Activated T-helper 17 cell treated with anti-CD3 and anti-CD28 coated beads, Interleukin-2, amount 50 U/mL, for 72 hours (primary cell): Measurements from ENCODE around the gene APEX2. TPM values are rescaled to one million over a fixed set of nuclear protein-coding genes. Genes with fewer than 3 reads are reported as not detected.
"Not testable (repeated sequence)": the region's sequence is repeated elsewhere in the genome, so short reads cannot be mapped to it uniquely, and the experiment has no call there.

Experiments used
- ATAC-seq: fragments of 150-1000 bp; cut with Tn5 transposase; replicated peaks from 2 replicates; pipeline ENCODE4 v1.10.0; 2021; ENCODE audit warnings: mild to moderate bottlenecking, moderate library complexity
- H3K27ac Mint-ChIP-seq: one replicate; pipeline ENCODE4 v1.8.0; 2022; ENCODE audit warnings: mixed read lengths
- H3K27me3 Mint-ChIP-seq: one replicate; pipeline ENCODE4 v1.8.0; 2022; ENCODE audit warnings: mixed read lengths
- H3K36me3 Mint-ChIP-seq: one replicate; pipeline ENCODE4 v1.8.0; 2022; ENCODE audit warnings: low read depth, mild to moderate bottlenecking, mixed read lengths
- H3K4me1 Mint-ChIP-seq: one replicate; pipeline ENCODE4 v1.8.0; 2022; ENCODE audit warnings: mixed read lengths
- H3K4me3 Mint-ChIP-seq: one replicate; pipeline ENCODE4 v1.8.0; 2022; ENCODE audit warnings: mild to moderate bottlenecking, mixed read lengths
- H3K9me3 Mint-ChIP-seq: one replicate; pipeline ENCODE4 v1.8.0; 2022; ENCODE audit warnings: mixed read lengths
- total RNA-seq, 2 donors: library from RNA; stranded (reverse); gene quantifications; one replicate each; pipeline ENCODE4 v1.2.3, GENCODE V29; 2022

Gene APEX2
- total RNA-seq, result 10 to 100 TPM; 25.3 to 33.3 TPM

GRCh38 chrX:54999717-55000598, at the start of gene APEX2:
TSS of gene APEX2 (plus strand) at chrX:55000363. CDS start at chrX:55000423, 60 bp downstream.
- Mint-ChIP-seq H3K4me1 (no peaks in the 10 kb centered on the region), H3K9me3 (no peaks in the 10 kb centered on the region), H3K4me3 (peak within 1 kb of the TSS; percentile 95), H3K27ac (peak within 1 kb of the TSS; percentile 93), H3K27me3 (no peaks in the 10 kb centered on the region), H3K36me3 (peaks cover 49% of the 10 kb centered on the region)
- ATAC-seq, result peak; percentile 97

GRCh38 chrX:54950730-54951375, 49.3 kb upstream of the APEX2 start:
- H3K4me1 Mint-ChIP-seq, result no peaks in the 10 kb centered on the region
- no peak overlapping the region for H3K4me3 Mint-ChIP-seq
- H3K27ac Mint-ChIP-seq, result no peak overlapping the region
- no peaks in the 10 kb centered on the region for H3K36me3 Mint-ChIP-seq
- no peak for ATAC-seq
- H3K9me3 Mint-ChIP-seq, result no peaks in the 10 kb centered on the region
- no peaks in the 10 kb centered on the region for H3K27me3 Mint-ChIP-seq

DNA sequence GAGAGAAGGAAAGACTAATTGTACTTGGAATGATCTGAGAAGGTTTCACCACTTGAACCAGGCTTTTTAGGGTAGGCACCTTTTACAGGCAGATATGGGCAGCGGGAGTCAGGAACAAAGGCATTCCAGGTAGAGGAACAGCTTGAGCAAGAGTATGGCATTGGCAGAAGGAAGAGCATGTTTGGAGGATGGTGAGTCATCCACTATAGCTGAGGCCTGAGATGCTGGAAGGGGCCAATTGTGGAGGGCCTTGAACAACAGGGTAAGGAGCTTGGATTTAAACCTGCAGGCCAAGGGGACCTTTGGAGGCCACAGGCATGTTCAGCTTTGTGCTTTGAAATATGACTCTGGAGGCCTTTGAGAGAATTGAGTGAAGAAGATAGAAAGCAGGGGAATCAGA, 38.4 kb upstream of the APEX2 start:
- Mint-ChIP-seq H3K4me1 (no peaks in the 10 kb centered on the region), H3K36me3 (no peaks in the 10 kb centered on the region), H3K27ac (no peak overlapping the region), H3K27me3 (no peaks in the 10 kb centered on the region), H3K9me3 (no peaks in the 10 kb centered on the region), H3K4me3 (no peak overlapping the region)
- no peak for ATAC-seq

GRCh38 chrX:54964766-54965497, 35.2 kb upstream of the APEX2 start:
- Mint-ChIP-seq H3K27me3 (no peaks in the 10 kb centered on the region), H3K27ac (peak overlapping the region; percentile 1), H3K9me3 (no peaks in the 10 kb centered on the region), H3K4me1 (no peaks in the 10 kb centered on the region), H3K4me3 (no peak overlapping the region), H3K36me3 (no peaks in the 10 kb centered on the region)
- ATAC-seq, result no peak

DNA sequence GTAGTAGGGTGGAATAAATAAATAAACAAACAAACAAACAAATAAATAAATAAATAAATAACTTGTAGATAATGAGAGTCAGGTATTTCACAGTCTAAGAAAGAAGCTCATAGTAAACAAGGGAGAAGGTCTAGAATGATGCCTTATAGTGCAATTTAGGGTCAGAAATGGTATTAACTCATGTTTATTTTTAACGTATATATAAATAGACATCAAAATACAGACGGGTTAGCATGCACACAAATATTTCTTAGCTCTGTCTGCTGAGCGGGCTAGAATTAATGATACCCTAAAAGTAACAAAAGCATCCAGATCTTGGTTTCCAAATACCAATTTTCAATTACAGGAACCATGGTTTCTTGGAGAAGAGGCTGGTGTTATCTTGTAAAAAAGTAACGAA, 22.8 kb upstream of the APEX2 start:
- Mint-ChIP-seq H3K4me1 (no peaks in the 10 kb centered on the region), H3K27ac (no peak overlapping the region), H3K4me3 (no peak overlapping the region), H3K9me3 (no peaks in the 10 kb centered on the region), H3K36me3 (no peaks in the 10 kb centered on the region), H3K27me3 (no peaks in the 10 kb centered on the region)
- no peak for ATAC-seq

- Mint-ChIP-seq H3K36me3 (no peaks in the 10 kb centered on the region), H3K27ac (no peak overlapping the region), H3K4me1 (no peaks in the 10 kb centered on the region), H3K4me3 (no peak overlapping the region), H3K9me3 (no peaks in the 10 kb centered on the region), H3K27me3 (no peaks in the 10 kb centered on the region)
- ATAC-seq, result no peak
Observed at GRCh38 chrX:54978448-54978847, 21.7 kb upstream of the APEX2 start.

DNA sequence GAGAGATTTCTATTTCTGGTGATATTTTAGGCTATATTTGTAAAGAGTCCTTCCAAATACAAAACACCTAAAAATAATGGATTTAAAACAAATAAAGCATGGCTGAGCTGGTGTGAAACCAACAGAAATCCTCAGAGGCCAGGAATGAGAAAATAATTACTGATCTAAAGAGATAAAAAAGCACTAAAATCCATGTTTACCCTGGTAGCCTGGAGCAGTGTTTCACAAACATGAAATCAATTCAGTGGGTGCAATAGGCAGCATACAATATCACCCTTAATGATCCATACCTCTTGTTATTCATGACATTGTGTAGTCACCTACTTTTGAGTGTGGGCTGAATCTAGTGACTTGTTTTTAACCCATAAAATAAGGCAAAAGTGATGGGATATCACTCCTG, 20.7 kb upstream of the APEX2 start:
- H3K4me1 Mint-ChIP-seq, result no peaks in the 10 kb centered on the region
- ATAC-seq, result no peak
- no peak overlapping the region for H3K27ac Mint-ChIP-seq
- H3K9me3 Mint-ChIP-seq, result no peaks in the 10 kb centered on the region
- H3K36me3 Mint-ChIP-seq, result no peaks in the 10 kb centered on the region
- no peak overlapping the region for H3K4me3 Mint-ChIP-seq
- H3K27me3 Mint-ChIP-seq, result no peaks in the 10 kb centered on the region

- no peak overlapping the region for H3K4me3 Mint-ChIP-seq
- no peaks in the 10 kb centered on the region for H3K36me3 Mint-ChIP-seq
- H3K9me3 Mint-ChIP-seq, result no peaks in the 10 kb centered on the region
- no peak overlapping the region for H3K27ac Mint-ChIP-seq
- H3K4me1 Mint-ChIP-seq, result no peaks in the 10 kb centered on the region
- ATAC-seq, result no peak
- no peaks in the 10 kb centered on the region for H3K27me3 Mint-ChIP-seq
Observed at GRCh38 chrX:54980334-54980733, 19.8 kb upstream of the APEX2 start.

DNA sequence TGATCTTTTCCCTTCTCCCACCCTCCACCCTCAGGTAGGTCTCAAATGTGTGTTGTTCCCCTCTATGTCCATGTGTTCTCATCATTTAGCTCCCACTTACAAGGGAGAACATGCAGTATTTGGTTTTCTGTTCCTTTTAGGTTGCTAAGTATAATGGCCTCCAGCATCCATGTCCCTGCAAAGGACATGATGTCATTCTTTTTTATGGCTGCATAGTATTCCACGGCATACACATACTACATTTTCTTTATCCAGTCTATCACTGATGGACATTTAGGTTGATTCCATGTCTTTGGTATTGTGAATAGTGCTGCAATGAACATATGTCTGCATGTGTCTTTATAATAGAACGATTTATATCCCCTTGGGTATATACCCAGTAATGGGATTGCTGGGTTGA, 16.9 kb upstream of the APEX2 start:
- ATAC-seq, H3K4me1 Mint-ChIP-seq, H3K27ac Mint-ChIP-seq, H3K36me3 Mint-ChIP-seq, H3K4me3 Mint-ChIP-seq, H3K27me3 Mint-ChIP-seq, H3K9me3 Mint-ChIP-seq: not testable (repeated sequence)

DNA sequence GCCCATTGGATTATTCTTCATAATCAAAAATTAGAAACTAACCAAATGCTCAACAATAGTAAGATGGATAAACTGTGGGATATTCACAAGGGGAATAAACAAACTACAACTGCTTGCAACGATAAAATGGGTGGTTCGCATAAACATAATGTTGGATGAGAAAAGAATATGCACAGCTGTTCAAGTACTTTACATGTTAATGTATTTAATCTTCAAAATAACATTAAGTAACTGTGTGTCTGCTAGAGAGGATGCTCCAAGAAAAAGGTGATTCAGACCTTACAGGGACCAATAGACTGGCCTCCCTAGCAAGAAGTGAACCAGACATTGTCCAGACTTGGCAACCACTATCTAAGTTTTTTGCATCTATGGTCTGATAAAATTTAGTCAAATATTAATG, 8.5 kb upstream of the APEX2 start:
- Mint-ChIP-seq H3K27me3 (no peaks in the 10 kb centered on the region), H3K4me3 (no peak overlapping the region), H3K4me1 (no peaks in the 10 kb centered on the region), H3K27ac (no peak overlapping the region), H3K9me3 (no peaks in the 10 kb centered on the region), H3K36me3 (no peaks in the 10 kb centered on the region)
- no peak for ATAC-seq

- H3K9me3 Mint-ChIP-seq, result no peaks in the 10 kb centered on the region
- H3K4me1 Mint-ChIP-seq, result no peaks in the 10 kb centered on the region
- ATAC-seq, result no peak
- no peak overlapping the region for H3K4me3 Mint-ChIP-seq
- no peaks in the 10 kb centered on the region for H3K27me3 Mint-ChIP-seq
- no peak overlapping the region for H3K27ac Mint-ChIP-seq
- no peaks in the 10 kb centered on the region for H3K36me3 Mint-ChIP-seq
Observed at GRCh38 chrX:54992911-54993622, 7.1 kb upstream of the APEX2 start.

GRCh38 chrX:54994099-54994498, 6.1 kb upstream of the APEX2 start, which contains the start of gene PFKFB1:
TSS of gene PFKFB1 (minus strand) at chrX:54994188. CDS start at chrX:54994007, 181 bp downstream.
- H3K27me3 Mint-ChIP-seq, result no peaks in the 10 kb centered on the region
- H3K4me3 Mint-ChIP-seq, result no peak within 1 kb of the TSS
- H3K27ac Mint-ChIP-seq, result no peak within 1 kb of the TSS
- H3K4me1 Mint-ChIP-seq, result no peaks in the 10 kb centered on the region
- H3K36me3 Mint-ChIP-seq, result no peaks in the 10 kb centered on the region
- no peak for ATAC-seq
- H3K9me3 Mint-ChIP-seq, result no peaks in the 10 kb centered on the region

GRCh38 chrX:54994668-54995351, 5.4 kb upstream of the APEX2 start:
- Mint-ChIP-seq H3K27ac (no peak overlapping the region), H3K4me3 (no peak overlapping the region), H3K9me3 (no peaks in the 10 kb centered on the region), H3K27me3 (no peaks in the 10 kb centered on the region), H3K4me1 (no peaks in the 10 kb centered on the region), H3K36me3 (no peaks in the 10 kb centered on the region)
- no peak for ATAC-seq

GRCh38 chrX:54995621-54996020, 4.5 kb upstream of the APEX2 start:
- Mint-ChIP-seq H3K9me3 (no peaks in the 10 kb centered on the region), H3K27me3 (no peaks in the 10 kb centered on the region), H3K4me1 (no peaks in the 10 kb centered on the region), H3K4me3 (no peak overlapping the region), H3K36me3 (peaks cover 6% of the 10 kb centered on the region), H3K27ac (no peak overlapping the region)
- no peak for ATAC-seq
